Activated CD4-positive, CD25-positive, alpha-beta regulatory T cell treated with anti-CD3 and anti-CD28 coated beads, Interleukin-2, amount 50 U/mL, for 16 hours (primary cell): Measurements from ENCODE around the gene TSHR.
"Not testable (repeated sequence)": the region's sequence is repeated elsewhere in the genome, so short reads cannot be mapped to it uniquely, and the experiment has no call there.

Experiments used
- DNase-seq: peaks from one replicate; pipeline ENCODE4 v3.0.0-alpha.2; 2020; ENCODE audit warnings: low read depth, low spot score

Gene TSHR

GRCh38 chr14:80951491-80951890, 3.9 kb upstream of the TSHR start:
- DNase-seq = no peak

DNA sequence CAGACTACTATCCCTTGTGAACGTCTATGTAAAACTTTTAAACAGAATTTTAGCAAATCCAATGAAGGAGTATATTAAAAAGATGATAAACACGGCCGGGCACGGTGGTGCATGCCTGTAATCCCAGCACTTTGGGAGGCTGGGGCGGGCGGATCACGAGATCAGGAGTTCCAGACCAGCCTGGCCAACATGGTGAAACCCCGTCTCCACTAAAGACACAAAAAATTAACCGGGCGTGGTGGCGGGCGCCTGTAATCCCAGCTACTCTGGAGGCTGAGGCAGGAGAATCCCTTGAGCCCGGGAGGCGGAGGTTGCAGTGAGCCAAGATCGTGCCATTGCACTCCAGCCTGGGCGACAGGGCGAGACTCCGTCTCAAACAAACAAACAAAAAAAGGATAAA, 2.2 kb upstream of the TSHR start:
- not testable (repeated sequence) for DNase-seq

- DNase-seq = peak; percentile 62
Measured at GRCh38 chr14:80954687-80955299, 628 bp upstream of the TSHR start.

DNA sequence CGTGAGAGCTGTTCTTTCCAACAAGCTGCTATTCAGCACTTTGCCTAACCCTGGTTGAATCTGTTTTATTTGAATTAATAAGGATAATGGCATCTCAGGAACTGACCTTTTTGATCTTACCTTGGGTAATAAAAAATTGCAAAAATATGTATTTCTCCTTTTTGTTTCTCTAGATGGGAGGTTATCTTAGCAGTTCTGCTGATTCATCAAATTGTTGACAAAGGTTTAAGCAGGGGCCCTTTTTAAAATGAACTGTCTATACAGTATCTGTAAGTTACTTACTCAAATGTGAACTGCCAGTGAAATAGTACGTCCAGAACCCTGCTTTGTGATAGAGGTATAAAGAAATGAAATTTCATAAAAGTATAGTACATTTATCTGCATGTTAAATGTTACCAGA, 681 bp downstream of the TSHR start:
- DNase-seq = no peak

DNA sequence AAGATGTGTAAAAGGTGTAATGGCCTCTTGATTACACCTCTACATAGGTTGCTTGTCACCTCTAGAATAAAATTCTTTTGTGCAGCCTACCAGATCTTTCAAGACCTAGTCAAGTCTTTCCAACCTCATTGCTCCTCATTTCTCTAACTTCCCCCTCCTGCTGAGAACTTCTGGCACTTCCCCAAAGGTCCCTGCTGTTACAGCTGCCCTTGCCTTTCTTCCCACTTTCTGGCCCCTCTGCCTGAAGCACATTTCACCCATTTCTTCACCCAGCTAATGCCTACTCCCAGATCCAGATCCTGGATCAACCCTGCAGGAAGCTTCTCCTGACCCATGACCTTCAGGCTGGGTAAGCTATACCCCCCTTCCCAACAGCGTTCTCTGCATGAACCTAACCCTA, 1.5 kb downstream of the TSHR start:
- no peak for DNase-seq

- DNase-seq = no peak
Measured at GRCh38 chr14:80957613-80958012, 2.2 kb downstream of the TSHR start.

DNA sequence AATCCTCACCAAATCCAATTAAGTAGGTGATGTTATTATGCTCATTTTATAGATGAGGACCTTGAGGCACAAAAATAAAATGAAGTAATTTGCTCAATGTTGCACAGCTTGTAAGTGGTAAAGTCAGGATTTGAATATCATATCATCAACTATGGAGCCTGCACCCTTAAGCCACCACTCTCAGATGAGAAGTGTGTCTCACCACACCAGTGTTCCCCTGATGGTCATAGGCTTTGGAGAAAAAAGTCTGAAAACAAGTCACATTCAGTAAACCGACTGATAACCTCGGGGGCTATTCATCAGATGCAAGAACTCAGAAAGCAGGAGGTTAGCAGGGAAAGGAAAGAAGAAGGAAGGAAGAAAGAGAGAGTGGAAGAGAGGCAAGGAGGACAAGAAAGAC, 2.8 kb downstream of the TSHR start:
- DNase-seq = no peak

GRCh38 chr14:80958939-80959338, 3.5 kb downstream of the TSHR start:
- no peak for DNase-seq

DNA sequence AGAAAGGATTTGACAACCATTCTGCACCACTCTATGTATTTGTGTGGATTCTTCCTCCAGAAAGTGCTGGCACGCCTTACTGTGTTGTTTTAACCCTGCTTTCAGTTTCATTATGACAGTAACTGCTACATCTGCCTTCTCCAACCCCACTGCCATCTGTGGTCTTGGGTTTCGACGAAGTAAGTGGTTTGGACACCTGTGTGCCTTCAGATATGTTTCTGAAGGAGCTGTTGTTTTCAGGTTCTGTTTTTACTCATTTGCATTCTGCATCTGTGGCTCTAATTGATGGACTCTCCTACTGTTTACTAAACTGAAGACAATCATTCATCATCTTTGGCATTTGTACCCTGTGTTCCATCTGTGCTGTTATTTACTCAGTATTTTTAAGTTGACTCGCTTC, 4.1 kb downstream of the TSHR start:
- peak; percentile 44 for DNase-seq

GRCh38 chr14:80965037-80965436, 9.6 kb downstream of the TSHR start:
- no peak for DNase-seq

GRCh38 chr14:80973931-80974641, 18.7 kb downstream of the TSHR start:
- no peak for DNase-seq

DNA sequence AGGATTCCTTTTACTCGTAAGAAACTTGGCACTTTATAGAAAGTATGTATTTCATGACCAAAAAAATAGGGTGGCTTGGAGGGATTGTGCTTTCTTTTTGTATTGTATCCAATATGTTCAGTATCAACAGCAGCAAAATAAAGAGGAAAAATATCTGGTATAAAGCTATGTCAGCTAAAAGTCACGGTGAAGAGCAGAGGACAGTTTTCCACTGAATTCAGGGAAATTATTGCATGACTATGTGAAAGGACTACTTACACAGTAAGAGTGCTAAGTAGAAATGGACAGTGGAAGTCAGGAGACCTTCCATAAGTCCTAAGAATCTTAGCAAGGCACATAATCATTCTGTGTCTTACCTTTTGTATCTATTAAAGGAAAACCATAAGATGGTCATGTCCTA, 19.3 kb downstream of the TSHR start:
- no peak for DNase-seq

DNA sequence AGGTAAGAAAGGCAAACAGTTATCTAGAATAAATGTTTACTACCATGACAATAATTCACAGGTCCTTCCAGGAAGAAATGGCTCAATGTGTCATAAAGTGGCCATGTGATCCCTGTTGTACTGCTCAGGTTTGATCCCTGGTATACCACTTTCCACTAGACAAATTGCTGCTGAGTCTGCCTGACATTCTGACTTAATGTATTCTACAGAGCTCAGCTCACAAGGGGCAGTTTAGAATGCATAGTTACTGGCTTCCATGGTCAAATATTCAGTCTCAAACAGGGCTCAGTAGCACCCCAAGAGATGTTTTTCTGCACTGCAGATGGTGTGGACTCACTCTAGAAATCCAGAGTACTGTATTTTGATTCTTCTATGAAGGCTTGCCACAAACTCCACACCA, 21.8 kb downstream of the TSHR start:
- no peak for DNase-seq

- DNase-seq = no peak
Measured at GRCh38 chr14:80978403-80978802, 23.0 kb downstream of the TSHR start.

DNA sequence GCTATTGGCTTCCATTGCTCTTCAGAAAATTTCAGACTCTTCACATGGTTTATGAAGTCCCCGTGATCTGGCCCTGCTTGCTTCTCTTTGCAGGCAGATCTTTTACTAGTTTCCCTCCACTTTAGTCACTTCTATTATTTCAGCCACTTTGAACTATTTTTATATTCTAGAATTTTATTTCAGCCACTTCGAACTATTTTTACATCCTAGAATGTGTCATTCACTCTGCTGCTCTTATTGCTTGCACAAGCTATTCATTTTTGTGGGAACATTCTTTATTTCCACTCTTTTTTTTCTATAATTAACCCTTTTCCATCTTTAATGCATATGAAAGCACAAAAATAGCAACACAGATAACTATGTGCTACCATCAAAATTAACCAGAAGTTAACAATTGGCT, 24.5 kb downstream of the TSHR start:
- no peak for DNase-seq

GRCh38 chr14:80981156-80981555, 25.7 kb downstream of the TSHR start:
- DNase-seq = no peak

- DNase-seq = no peak
Measured at GRCh38 chr14:80981673-80982072, 26.3 kb downstream of the TSHR start.

DNA sequence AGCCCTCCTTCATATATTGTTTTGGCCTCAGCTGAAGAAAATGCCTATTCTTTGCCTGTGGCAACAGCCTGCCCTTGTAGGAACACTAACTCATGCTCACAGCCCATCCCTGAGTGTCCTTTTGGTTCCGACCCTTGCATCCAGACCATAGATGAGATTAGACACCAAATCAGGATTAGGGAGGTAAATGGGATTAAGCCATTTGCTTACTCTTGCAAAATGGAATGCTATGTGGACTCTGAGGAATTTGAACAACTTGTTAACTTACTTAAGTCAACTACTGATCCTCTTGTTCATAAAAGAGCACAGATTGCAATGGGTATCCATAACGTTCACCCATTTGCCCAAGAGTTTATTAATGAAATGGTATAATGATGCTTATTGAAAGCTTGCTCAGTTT, 27.3 kb downstream of the TSHR start:
- DNase-seq = no peak

DNA sequence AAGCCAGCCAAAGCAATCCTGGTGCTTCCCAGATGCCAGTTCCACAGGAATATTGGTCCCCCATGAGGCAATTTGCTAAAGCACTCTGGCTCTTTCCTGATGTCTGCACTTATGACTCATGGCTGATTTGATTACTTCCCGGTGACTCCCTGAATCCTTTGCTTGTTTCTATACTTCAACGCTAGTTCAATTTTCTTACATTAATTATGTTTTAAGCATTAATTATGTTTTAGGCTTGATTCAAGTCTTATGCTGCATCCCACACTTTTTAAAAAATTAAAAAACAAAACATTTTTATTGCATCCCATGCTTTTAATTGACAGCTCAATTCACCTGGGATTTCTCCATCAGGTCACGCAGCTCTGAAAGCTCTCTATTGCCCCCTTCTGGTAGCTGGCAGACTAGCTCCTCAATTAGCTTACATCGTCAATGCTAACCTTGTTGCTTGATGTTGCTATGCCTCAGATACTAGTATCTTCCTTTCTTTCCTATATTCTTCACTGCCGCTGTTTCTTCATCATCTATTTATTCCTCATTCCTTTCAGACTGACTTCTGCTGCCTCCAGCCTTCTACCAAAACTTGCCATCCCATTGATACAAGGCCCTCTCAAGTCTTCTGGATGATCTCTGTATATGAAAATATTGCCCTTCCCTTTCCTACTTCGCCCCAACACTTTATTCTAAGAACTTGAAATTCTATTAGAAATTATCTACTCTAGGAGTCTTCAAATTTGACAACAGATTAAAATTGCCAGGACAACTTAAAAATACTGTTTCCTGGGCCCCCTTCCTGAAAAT, 32.0 kb downstream of the TSHR start:
- DNase-seq = peak; percentile 48

DNA sequence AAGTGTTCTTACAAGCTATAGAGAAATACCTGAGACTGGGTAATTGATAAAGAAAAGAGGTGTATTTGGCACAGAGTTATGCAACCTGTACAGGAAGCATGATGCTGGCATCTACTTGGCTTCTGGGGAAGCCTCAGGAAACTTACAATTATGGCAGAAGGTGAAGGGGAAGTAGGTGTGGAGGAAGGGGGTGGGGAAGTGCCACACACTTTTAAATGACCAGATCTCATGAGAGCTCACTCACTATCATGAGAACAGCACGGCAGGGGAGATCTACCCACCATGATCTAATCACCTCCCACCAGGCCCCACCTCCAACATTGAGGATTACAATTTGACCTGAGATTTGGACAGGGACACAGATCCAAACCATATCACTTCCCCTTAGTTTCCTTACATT, 32.8 kb downstream of the TSHR start:
- DNase-seq = no peak

DNA sequence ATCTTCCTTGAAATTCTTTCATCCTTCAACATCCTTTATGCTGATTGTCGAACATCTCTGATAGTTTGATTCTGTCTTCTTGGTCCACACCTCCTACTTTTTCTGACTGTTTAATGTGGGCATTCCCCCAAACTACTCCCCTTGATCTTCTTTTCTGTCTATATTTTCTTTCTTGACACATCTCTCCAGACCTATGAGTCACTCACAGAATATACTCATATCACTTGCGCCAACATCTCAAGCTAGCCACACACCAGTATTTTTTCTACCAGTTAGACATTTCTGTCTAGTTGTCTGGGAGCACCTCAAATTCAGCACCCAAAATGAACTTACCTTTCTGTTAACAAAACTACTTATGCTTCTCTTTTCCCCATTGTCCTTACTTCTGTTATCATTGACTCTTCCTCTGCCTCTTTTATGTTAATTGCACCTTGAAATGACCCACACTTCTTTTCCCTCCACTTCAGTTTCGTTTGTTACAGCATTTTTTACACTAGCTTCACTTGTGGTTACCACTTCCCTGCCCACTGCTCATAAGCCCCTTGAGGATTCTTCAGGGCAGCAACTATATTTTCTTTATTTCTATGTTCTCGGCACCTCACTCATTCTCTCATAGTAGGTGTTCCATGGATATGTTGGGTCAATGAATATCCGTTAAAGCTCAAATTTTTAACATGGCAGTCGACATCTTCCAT, 33.5 kb downstream of the TSHR start:
- DNase-seq = no peak

- DNase-seq = no peak
Measured at GRCh38 chr14:80992580-80992979, 37.2 kb downstream of the TSHR start.
